ENCODE measurements around the gene TYMP. TPM values are rescaled to one million over a fixed set of nuclear protein-coding genes. Genes with fewer than 3 reads are reported as not detected.
A peak's percentile ranks its signal among the peaks of the same experiment; 100 is the strongest.
"Not testable (repeated sequence)": the region's sequence is repeated elsewhere in the genome, so short reads cannot be mapped to it uniquely, and the experiment has no call there.

The TYMP gene
- total RNA-seq, 1 donor from 2014 or later: 13.1 TPM

GRCh38 chr22:50536226-50536625 lies 6.4 kb upstream of the TYMP start:
- no peak for TF ChIP-seq CTCF (conservative IDR thresholded peaks at IDR 0.05; ENCODE audit: low read depth, low read length)
- DNase-seq (ENCODE audit: low read depth): no peak
- H3K4me3 ChIP-seq (ENCODE audit: low read depth, low read length): no peak overlapping the region

GRCh38 chr22:50535113-50535512 lies 5.3 kb upstream of the TYMP start:
- TF ChIP-seq CTCF (conservative IDR thresholded peaks at IDR 0.05; ENCODE audit: low read depth, low read length): no peak
- DNase-seq (ENCODE audit: low read depth): no peak
- H3K4me3 ChIP-seq (ENCODE audit: low read depth, low read length): no peak overlapping the region

- H3K4me3 ChIP-seq (ENCODE audit: low read depth, low read length); DNase-seq (ENCODE audit: low read depth): not testable (repeated sequence)
These were observed 4.3 kb upstream of the TYMP start for GRCh38 chr22:50533856-50534711.

GRCh38 chr22:50532824-50533796 lies 3.3 kb upstream of the TYMP start:
- peak overlapping the region; percentile 82 for H3K4me3 ChIP-seq (ENCODE audit: low read depth, low read length)
- TF ChIP-seq CTCF (conservative IDR thresholded peaks at IDR 0.05; ENCODE audit: low read depth, low read length): no peak
- DNase-seq (ENCODE audit: low read depth): no peak

GRCh38 chr22:50531962-50532674 lies 2.3 kb upstream of the TYMP start:
- H3K4me3 ChIP-seq (ENCODE audit: low read depth, low read length): peak overlapping the region; percentile 82
- no peak for DNase-seq (ENCODE audit: low read depth)
- TF ChIP-seq CTCF (conservative IDR thresholded peaks at IDR 0.05; ENCODE audit: low read depth, low read length): no peak

GRCh38 chr22:50531546-50531961 lies 1.7 kb upstream of the TYMP start:
- no peak for DNase-seq (ENCODE audit: low read depth)
- H3K4me3 ChIP-seq (ENCODE audit: low read depth, low read length): peak overlapping the region; percentile 82
- TF ChIP-seq CTCF (conservative IDR thresholded peaks at IDR 0.05; ENCODE audit: low read depth, low read length): no peak
